HG03064 (cell line): ENCODE measurements around the gene RPS6KC1.
"Not testable (repeated sequence)": the region's sequence is repeated elsewhere in the genome, so short reads cannot be mapped to it uniquely, and the experiment has no call there.

Experiments used
- ATAC-seq: cut with Tn5 transposase; IDR thresholded peaks from one replicate; pipeline ENCODE4 v1.9.1; 2021; ENCODE audit warnings: low read depth; ENCODE audit not compliant: unreplicated experiment

The RPS6KC1 gene

DNA sequence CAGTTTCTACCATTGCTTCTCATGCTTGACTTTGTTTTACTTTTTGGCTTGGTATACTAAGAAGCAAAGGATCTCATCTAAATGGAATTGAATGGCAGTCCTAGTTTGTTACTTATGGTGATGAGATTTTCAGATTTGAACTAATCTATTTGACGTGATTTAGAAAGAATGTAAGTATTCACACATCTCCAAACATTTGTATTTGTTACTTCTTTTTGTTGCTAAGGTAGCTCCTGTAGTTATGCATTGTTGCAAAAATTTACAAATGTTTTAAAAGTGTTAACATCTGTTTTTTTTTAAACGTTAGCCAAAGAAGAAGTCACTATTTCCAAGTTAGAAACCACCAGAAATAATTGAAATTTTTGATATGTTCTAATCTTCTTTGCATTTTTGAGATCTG, 222.5 kb downstream of the RPS6KC1 start:
- ATAC-seq, result no peak

DNA sequence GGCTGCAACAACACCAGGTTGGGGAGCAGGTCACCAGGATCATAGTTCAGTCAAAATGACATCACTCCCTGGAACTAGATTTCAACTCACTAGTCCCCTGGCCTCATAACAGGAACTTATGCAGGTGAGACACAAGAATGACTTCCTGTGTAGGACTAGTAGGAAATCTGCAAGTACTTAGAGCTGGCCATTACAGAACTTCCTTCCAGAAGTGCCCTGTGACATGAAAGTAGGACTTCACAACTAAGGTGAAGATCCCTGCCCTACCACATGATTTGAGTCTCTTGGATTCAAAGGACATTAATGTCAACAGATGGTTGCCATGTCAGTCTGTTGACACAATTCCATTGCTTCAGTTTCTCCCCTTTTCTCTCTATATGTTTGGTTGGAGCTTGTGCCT, 223.1 kb downstream of the RPS6KC1 start:
- no peak for ATAC-seq

DNA sequence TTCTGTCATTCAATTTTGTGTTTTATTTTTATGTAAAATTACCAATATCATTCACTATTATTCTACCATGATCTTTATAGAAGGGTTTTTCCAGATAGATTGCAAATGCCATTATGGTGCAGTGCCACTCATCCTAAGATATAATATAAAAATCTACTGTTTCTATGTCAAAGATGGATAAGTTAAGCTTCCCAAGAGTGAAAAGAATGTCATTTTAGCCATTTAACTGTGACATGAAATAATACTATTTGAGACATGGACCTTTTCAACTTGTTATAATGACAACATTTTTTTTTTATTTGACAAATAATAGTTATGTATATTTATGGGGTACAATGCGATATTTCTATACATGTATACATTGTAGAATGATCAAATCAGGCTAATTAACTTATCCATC, 224.3 kb downstream of the RPS6KC1 start:
- ATAC-seq, result no peak

DNA sequence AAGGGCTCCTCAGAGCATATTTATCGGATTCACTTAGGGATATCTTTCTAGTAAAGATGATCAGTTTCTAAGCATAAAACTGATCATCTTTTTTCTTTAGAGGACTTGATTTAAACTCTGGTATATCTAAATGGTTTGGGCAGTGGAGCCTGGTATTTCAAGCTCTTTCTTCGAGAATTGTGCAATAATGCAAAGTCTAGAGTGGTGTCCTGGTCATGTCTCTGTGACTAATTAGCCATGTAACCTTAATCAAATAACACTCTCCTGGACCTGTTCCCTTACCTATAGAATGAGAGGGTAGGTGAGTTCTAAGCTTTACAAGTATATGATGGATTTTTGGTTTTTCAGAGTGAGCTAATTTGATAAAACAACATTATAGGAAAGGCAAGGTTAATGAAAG, 225.2 kb downstream of the RPS6KC1 start:
- ATAC-seq, result no peak

DNA sequence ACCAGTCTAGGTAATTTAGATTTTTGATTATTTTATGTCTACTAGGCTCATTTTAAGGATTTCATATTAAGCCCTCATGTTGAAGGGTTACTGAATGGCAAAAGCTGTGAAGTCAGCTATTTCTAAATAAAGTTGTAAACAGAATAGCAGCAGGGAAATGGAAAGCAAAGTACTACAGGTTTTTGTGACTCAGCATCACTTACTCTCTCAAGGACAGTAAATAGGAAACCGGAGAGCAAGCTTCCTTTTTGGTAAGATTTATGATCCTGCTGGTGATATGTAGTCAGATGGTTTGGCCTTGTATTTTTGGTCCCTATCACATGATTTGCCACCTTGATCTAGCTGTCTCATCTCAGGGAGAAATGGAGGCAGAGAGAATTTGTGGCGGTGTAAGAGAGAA, 226.0 kb downstream of the RPS6KC1 start:
- ATAC-seq, result no peak

DNA sequence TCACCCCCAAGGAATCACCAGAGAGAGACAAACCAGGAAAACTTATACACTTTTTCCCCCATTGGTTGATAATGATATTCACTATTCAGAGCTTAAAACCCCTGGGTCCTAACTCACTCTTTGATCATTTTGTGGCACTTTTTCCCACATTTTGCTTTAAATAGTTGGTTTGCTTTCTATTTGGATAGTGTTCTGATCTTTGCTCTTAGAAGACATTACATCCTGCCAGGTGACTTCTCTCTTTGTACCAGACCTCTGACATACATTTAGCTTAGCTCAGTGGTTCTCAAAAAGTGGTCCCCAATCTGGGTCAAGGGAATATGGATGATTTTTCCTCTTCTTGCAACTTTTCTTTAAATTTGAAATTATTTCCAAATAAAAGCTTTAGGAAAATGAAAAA, 228.4 kb downstream of the RPS6KC1 start:
- ATAC-seq, result no peak

DNA sequence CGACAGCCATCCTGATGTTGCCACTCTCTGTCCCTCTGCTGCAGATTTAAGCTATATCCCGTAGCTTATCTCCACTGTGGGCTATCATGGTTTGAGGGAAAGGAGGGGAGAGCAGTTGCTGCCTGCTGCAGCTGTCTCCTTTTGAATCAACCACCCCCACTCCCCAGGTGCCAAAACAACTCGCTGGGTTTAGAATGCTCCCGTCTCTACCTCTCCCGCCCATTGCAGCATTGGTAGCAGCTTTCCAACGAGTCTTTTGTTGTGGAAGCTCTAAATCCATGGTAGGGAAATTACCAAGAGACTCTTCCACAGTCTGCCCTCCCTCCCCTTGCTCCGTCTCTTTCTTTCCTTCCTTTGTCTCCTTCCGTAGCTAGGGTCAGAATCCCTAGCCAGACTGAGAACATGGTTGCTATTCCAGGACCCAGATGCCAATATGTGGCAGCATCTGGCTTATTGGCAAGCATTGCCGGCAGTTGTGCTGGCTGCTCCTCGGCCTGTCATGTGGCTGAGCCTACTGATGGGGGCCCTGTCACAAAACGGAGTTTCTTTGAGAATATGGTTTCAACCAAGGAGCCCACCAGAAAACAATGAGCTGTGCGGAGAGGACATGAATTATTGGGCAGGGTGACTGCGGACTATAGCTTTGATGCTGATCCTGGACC, 230.7 kb downstream of the RPS6KC1 start:
- no peak for ATAC-seq

DNA sequence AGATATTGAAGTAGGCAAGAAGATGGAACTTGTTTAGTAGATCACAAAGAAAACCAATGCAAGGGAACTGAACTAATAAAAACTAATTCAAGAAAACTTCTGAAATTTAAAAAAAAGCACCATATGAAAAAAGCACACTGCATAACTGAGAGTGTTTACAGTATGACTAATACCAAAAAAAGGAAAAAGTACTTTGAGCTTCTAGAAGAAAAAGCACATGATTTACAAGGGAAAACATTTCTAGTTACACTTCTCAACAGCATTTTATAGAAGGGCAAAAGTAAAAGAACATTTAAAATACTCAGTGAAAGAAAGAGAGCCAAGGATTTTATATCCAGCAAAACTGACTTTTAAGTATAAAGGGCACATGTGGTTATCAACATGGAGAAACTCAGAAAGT, 233.6 kb downstream of the RPS6KC1 start:
- no peak for ATAC-seq

DNA sequence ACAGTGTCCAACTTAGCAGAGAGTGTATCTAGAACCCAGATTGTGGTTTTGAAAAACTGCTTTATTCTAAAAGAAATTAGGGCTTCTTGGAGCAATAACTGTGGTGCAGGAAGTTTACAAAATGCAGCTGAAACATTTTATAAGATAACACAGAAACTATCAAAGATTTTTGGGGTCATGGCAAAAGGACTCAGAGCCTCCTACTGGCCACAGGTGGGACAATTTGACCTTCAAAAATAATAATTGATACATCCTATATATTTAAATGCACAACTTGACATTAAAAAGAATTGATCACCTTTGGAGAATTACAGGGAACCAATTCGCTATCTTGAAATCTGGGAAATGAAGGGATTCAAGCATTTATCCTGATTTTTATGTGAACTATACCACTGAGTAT, 235.2 kb downstream of the RPS6KC1 start:
- ATAC-seq, result no peak

DNA sequence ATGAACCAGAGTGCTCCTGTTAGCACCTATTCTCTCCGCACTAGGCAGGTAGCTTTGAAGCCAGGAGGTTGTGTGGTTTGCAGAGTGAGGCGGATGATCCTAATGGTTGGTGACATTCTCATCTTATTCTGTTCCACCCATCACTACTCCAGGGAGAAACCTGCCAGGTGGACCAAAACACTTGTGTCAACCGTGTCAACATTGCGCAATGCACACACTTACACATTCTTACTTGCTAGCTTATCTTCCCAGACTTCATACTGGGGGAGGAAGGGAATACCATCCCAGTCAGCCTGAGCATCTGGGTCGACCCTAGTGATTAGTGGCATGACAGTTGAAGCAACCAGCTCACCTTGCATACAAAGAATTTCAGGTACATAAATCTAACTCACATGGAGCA, 236.9 kb downstream of the RPS6KC1 start:
- ATAC-seq, result no peak

DNA sequence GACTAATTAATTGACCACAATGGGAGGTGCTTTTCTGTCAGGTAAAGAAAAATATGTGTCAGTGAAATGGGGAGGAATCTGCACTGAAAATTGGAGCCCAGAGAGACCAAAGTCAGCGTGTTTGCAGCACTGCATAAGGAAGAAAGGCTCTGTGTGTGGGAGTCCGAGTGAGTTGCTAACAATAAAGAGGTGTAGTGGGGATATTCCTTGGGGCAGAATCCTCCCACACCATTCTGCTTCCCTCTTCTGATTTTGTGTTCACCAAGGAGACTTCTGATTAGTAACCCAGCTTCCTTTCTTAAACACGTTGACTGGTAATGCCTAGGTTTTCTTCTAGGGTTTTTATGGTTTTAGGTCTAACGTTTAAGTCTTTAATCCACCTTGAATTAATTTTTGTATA, 240.5 kb downstream of the RPS6KC1 start:
- no peak for ATAC-seq

DNA sequence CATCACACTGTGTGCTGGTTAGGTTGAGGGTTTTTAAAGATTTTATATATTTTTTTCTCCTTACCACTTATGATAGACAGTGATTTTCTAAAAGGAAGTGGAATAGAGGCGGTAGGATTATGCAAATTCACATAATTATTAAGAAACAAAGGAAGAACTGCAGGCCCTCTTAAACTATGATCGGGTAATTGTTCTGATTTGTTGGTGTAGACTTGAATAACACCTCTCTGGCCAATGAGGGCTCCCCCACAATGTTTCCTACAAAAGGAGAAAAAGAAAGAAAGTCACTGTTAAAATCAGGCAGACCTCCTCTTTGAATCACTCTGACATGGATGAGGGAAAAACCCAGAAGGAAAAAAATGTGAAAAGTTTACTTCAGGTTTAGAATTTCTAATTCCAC, 241.6 kb downstream of the RPS6KC1 start:
- ATAC-seq, result no peak

DNA sequence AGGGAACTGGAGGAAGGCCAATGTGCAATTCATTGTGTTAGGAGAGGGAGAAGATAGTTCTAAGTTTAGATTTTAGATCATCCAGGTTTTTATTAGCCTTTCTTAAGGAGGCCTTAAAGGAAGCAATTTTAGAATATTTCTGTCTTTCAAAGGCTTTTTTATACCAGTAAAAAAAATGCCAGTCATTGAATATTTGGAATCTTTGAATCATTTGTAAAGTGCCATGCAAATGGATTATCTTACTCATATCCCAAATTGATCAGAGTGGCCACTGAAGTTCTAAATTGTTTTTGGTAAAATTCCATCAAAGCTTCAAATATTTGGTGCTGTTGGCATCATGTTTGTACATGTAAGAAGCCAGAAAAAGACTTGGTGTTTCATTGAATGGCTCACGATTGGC, 244.8 kb downstream of the RPS6KC1 start:
- ATAC-seq, result no peak

DNA sequence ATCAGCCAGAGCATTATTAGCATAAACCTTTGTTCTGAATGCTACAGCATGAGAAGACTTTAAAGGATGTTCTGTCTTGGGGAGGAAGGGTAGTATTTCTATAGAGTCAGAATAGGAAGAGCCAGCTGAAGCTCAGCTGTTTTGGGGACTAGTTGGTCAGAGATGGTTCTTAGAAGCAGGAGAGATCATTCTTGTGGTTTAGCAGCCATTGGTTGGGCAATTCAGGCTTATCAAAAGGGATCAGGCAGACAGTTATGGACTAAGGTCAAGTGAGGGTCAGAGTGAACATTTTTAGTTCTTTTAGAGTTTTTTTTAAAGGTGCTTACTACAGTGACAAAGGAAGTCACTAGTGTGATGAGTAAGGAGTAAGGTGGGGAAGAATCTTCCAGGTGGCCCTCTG, 245.5 kb downstream of the RPS6KC1 start:
- ATAC-seq, result no peak

DNA sequence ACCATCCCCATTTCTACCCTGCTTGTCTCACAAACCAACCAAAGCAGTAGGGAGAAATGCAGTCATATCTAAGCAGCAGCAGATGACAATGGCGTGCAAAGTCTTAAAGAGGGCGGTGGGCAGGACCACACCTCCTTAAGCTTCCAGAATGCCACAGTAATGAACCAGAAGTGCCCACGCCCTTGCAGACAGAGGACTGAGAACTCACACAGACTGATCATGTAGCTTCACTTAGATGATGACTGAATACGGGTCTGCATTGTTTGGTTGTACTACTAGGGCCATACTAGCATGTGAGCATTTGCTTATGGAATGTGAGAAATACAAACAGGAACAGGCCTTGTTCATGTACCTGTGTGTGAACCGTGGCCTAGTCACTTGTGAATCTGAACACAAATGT, 246.0 kb downstream of the RPS6KC1 start:
- no peak for ATAC-seq

DNA sequence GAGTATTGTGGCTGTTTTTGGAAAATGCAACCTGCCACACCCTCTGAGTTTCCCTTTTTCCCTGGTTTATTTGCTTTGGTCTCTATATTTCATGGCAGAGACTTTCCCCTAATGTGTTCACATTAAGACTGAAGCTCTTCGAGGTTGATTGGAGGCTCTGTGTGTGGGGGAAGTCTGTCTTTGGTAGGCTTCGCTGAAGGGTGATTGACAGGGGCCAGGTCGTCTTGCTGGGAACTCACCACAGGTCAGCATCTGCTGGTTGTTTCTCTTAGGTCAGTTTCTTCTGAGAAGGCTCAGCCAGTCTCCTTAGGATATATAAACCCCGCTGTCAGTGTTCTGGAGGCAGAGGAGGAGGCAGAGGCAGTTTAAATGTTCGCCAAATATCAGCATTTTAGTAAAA, 249.4 kb downstream of the RPS6KC1 start:
- ATAC-seq, result no peak

DNA sequence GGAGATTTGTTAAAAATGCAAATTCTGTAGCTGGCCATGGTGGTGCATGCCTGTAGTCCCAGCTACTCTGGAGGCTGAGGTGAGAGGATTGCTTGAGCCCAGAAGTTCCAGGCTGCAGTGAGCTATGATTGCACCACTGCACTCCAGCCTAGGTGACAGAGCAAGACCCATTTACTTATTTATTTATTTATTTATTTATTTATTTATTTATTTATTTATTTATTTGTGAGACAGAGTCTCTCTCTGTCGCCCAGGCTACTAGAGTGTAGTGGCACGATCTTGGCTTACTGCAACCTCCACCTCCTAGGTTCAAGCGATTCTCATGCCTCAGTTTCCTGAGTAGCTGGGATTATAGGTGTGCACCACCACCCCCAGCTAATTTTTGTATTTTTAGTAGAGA, 250.5 kb downstream of the RPS6KC1 start:
- not testable (repeated sequence) for ATAC-seq

DNA sequence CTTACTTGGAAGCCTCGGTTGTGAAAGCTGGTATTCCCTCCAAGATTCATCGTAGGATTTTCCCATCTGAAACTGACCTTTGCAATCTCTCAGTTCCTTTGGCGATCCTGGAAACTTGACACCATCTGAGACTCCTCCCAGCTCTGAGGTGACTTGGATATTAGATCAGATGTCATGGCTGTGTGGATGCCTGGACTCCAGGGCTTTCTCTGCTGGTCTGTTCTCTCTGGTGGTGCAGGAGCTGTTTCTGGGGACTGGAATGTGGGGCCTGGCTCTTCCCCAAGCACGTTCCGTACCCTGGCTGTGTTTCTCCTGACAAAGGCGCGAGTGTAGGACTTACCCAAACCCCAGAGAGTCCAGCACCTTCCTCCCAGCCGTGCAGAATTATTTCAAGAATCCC, 252.2 kb downstream of the RPS6KC1 start:
- ATAC-seq, result no peak

DNA sequence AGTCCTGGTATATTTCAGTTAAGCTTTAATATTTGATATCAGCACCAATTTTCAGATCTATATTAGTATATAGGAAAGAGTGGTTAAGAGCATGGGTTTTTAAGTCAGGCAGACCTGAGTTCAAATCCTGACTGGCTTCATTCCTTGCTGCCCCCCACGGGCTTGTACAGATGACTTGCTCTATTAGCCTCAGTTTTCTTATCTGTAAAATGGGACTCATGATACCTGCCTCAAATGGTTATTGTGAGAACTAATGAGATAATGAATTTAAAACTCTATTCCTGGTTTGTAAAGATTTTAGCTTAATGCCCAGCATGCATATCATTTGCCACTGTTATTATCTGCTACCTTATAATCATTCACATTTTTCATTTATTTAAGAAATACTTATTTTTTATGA, 264.5 kb downstream of the RPS6KC1 start:
- ATAC-seq, result no peak

DNA sequence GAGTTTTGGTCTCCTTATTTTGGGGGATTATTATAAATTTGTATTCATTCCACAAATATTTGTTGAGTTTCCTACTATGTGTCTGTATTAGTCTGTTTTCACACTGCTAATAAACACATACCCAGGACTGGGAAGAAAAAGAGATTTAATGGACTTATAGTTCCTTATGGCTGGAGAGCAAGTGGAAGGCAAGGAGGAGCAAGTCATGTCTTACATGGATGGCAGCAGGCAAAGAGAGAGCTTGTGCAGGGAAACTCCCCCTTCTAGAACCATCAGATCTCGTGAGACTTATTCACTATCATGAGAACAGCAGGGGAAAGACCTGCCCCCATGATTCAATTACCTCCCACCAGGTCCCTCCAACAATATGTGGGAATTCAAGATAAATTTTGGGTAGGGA, 267.4 kb downstream of the RPS6KC1 start:
- ATAC-seq, result not testable (repeated sequence)

DNA sequence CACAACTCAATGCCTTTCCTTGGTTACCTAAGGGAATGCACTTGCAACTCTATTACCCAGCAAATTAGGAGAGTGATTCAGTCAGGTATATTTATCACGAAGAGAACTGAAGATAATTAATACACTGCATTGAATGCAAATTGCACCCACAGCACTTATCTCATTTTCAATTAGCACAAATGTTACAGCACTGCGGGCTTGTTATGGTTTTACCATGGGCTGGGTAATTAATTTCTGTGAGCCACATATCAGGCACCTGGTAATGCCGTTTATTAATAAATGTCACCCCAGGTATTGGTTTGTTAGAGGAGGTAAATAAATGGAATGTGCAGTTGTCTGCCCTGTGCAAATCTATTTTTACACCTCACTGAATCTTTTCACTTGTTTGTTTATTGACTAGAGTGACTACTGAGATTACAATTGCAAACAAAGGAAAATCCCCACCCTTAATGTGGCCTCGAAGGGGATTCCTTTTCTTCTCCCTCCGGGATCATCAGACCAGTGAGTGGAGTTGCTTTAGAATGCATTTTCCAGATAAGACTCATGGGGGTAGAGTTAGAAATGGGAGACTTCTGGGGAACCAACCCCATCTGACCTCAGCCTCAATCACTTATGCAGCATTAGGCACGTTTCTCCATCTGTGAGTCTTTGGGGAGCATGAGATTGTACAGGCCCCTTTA, 269.3 kb downstream of the RPS6KC1 start:
- no peak for ATAC-seq
